Stimulated activated CD4-positive, alpha-beta T cell treated with anti-CD3 and anti-CD28 coated beads, Interleukin-1b, Interleukin-23, amount 100 ng/mL, for 4 hours (primary cell): Measurements from ENCODE around the gene RBM20.

Experiments used
- DNase-seq, 2 donors: peaks; one replicate each; pipeline ENCODE4 v3.0.0-alpha.2; 2020; ENCODE audit warnings: low read depth in 2 of 2

Gene RBM20

DNA sequence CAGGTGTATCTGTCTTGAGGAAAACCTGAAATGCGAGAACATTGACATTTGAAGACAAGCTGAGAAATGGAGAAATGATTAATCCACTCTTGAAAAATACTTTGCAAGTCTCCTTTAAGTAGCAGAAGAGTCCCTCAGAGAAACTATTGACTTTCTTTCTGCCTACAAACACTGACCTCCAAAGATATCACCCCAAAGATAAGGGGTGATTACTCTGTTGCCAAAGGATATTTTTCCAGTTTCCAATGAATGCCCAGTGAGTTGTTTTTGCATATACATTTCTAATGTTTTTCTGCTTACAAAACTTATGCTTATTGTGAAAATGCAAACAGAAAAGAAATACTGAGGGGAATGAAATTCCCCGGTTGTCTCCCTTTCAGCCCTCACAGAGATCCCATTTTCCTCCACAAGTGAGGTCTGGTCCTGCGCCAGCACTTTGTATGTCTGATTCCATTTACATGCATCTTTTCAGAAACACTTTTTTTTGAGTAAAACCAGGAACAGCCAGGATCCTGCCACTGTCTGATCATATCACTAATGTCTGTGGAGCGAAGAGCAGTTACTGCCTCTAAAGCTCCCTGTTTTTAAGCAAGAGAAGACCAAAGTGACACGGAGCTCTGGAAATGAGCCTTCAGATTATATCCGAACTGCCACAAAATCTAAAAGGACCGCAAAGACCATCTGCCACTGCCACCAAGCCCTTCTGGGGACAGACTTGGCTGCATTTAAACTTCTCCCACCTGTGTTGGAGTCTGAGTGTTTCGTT lies 144.7 kb downstream of the RBM20 start:
- DNase-seq, result no peak

GRCh38 chr10:110789604-110790433 lies 145.7 kb downstream of the RBM20 start:
- DNase-seq, result no peak

DNA sequence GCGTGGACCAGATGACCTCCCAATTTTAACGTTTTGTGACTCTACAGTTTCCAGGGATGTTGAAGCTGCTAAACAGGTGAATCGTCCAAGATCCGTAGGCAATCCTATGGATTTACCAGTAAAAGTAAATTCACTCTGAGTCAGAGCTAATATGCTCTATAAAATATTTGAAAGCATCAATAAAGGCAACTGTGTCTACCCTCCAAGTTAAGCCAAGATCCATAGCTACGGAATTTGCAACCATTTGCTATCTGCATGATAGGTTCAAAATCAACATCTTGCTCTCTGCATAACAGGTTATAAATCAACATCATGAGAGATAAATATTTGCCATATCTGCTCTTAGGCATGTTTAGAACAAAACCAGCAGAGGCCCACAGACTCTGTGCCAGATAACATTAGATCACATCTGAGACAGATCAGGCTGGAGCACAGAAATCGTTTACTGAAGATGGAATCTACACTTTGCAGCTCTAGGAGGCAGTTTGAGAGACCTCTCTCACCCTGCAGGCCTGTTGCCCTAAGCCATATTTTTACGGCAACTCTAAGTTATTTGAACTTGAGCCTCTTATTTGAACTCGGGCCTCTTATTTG lies 146.9 kb downstream of the RBM20 start:
- no peak for DNase-seq

DNA sequence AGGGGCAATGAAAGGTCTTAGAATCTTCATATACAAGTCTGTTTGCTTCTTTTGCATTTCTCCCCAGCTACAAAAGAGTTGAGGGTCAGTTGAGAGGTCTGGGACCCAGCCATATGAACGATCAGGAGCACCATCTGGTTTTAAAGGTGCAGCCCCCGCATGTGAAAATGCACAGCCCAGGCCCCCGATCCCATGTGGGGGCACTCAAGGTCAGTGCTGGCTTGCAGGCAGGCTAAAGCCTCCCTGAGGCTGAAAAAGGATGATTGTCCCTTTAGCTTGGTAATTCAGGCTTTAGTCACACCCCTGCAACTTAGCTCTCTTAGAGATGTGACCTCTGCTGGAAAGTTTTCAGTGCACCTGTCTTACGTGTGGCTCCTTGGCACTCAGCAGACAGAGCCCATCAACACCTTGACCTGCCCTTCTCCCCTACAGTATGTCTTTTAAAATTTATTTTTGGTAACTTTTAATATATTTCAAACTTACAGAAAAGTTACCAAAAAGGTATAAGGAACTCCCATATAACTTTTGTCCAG lies 147.5 kb downstream of the RBM20 start:
- no peak for DNase-seq

- no peak for DNase-seq
These were observed 148.5 kb downstream of the RBM20 start for GRCh38 chr10:110792476-110793125.

GRCh38 chr10:110793128-110793812 lies 149.1 kb downstream of the RBM20 start:
- no peak for DNase-seq

DNA sequence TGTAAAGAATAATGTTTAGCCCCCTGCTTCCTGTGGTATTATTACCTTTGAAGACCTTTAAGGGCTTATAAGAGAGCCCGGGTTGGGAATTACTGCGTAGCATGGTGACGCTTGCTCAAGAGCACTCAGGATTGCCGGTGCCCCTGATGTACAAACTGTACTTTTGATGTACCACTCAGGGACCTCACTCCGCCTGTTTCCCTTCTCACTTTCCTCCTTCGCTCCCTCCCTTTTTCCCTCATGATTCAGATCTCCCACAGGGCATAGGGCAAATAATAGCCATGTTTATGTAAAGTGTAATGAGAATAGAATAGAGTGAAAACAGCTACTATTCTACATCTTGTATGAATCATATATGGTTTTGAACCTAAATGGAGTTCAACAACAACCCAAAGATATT lies 149.8 kb downstream of the RBM20 start:
- no peak for DNase-seq

GRCh38 chr10:110794808-110795207 lies 150.7 kb downstream of the RBM20 start:
- DNase-seq, result no peak

- no peak for DNase-seq
These were observed 153.3 kb downstream of the RBM20 start for GRCh38 chr10:110797416-110797815.

DNA sequence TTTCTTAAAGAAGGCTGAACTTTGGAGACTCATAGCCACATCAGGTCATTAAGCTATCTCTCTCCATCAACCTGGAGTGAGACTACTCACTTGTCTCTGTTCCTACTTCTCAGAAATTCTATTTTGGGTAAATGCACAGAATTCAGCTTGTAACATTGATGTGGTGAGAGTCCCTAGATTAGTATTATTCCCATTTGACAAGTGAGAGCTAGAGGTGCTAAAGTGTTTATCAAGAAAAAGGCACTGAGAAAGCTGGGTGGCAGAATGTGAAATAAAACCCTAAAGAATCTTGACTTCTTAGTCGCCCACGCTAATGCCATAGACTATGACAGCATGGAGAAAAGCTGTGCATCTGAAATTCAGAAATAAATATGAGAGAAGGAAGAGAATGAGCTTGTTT lies 154.2 kb downstream of the RBM20 start:
- no peak for DNase-seq

DNA sequence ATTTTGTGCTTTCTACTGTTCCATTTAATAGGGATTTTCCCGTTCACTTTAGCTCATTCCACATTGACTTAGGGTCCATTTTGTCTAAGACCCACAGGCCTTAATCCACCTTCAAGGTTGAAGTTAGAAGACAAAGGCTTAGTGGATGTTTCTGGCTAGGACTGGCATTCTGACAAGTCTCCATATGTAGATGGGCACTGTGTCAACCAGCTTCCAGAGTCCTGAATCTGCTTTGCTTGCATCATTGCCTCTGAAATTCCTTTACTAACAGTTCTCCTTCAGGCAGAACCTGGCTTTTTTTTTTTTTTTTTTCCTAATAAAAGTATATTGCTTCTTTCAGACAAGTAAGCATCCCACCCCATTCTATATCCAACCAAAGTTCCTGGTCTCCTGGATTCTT lies 158.0 kb downstream of the RBM20 start:
- DNase-seq, result no peak

DNA sequence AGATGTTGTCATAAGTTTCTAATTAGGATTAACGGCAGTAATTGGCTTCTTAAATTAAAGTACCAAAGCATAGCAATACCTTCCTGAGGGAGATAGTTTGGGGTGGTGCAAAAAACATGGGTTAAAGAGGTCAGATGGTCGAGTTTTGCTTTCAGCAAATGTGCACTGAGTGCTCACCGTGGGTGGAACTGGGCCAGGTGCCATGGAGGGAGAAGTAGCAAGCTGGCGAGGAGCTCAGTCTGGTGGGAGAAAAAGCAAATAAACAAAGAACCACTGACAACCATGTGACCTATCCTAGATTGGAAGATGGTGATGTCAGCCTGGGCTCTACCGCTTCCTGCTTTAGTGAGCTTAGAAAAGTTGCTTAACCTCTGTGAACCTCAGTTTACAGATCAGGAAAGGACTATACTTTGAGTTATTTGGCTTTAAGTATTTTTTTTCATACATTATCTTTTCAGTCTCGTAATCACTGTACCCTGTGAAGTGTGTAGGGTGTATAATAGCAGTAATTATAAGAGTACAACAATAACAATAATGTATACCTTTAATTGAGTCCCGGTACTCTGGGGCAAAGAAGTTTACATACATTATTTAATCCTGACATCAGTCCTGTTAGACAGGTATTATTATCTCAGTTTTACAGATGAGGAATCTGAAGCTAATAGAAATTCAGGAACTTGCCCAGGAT lies 158.6 kb downstream of the RBM20 start:
- no peak for DNase-seq

DNA sequence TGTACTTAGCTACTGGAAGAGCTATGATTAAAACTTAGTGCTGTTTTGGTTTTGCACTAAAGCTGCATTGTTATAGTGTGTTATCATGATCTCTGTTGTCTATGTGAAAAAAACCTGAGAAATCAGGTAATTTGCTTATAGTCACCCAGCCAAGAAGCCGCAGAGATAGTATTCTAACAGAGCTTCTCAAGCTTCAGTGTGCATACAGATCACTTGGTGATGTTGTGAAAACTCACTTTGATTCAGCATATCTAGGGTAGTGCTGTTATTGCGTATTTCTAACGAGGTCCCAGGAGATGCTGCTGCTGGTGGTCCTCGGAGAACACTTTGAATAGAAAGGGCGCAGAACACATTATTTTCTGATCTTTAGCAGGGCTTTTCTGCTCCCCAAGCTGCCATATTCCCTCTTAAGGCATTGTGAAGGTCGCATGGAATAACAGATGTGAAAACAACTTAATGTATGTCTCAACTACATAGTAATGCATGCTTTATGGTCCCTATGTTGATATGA lies 159.2 kb downstream of the RBM20 start:
- no peak for DNase-seq

- no peak for DNase-seq
These were observed 159.7 kb downstream of the RBM20 start for GRCh38 chr10:110803830-110804338.

GRCh38 chr10:110804376-110804775 lies 160.2 kb downstream of the RBM20 start:
- no peak for DNase-seq

- DNase-seq, result no peak
These were observed 161.2 kb downstream of the RBM20 start for GRCh38 chr10:110805292-110805691.

DNA sequence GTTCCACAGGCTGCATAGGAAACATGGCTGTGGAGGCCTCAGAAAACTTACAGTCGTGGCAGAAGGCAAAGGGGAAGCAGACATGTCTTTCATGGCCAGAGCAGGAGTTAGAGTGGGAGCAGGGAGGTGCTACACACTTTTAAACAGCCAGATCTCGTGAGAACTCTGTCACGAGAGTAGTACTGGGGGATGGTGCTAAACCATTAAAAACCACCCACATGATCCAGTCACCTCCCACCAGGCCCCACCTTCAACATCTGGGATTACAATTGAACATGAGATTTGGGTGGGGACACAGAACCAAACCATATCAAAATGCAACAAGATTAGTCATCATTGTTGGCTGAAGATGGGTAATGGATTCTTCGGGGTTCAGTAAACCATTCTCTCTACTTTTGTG lies 162.2 kb downstream of the RBM20 start:
- DNase-seq, result no peak

- DNase-seq, result no peak
These were observed 164.0 kb downstream of the RBM20 start for GRCh38 chr10:110808123-110808522.

- no peak for DNase-seq
These were observed 164.5 kb downstream of the RBM20 start for GRCh38 chr10:110808615-110809014.

GRCh38 chr10:110810625-110811024 lies 166.5 kb downstream of the RBM20 start:
- no peak for DNase-seq
